HG02884 (cell line): ENCODE results near the gene PLCB4.
"Not testable (repeated sequence)": the region's sequence is repeated elsewhere in the genome, so short reads cannot be mapped to it uniquely, and the experiment has no call there.

ENCODE experiments used
- ATAC-seq: cut with Tn5 transposase; IDR thresholded peaks from one replicate; pipeline ENCODE4 v1.9.1; 2021; ENCODE audit warnings: mild to moderate bottlenecking, moderate library complexity; ENCODE audit not compliant: unreplicated experiment

The PLCB4 gene

DNA sequence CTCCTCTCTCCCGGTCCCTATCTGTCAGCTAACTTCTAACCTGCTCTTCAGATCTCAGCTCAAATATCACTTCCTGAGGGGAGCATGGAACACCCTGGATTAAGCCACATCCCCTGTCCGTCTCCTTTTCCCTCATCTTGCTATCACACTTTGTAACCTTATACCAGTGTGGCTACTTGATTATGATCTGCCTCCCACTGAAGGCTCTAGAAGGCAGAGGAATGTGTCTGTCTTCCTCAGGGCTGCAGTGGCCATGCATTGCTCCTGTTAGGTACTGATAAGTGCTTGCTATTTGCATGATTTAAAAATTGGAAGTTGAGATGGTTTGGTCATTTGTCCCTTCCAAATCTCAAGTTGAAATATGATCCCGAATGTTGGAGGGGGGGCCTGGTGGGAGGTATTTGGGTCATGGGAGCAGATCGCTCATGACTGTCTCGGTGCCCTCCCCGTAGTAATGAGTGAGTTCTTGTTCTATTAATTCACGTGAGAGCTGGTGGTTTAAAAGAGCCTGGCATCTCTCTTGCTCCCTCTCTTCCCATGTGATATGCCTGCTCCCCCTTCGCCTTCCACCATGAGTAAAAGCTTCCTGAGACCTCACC is 71.4 kb downstream of the PLCB4 start:
- no peak for ATAC-seq

DNA sequence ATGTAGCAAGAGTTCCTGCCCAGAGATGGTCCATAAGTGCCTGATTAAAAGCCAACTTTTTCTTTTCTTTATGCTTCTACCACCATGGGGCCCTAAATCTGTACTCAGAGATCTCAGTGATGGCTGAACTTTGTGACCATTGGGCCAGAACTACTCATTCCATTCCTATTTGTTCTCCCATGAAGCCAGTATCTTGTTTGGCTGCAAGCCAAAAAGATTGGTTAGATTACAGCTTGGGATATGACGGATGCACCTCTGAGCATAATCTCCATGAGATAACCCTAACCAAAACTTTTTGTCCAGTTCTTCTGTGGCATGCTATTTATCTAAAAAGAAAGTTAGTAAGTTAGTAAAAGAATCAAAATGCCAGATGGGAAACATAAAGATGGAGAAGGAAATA is 72.2 kb downstream of the PLCB4 start:
- ATAC-seq, result no peak

DNA sequence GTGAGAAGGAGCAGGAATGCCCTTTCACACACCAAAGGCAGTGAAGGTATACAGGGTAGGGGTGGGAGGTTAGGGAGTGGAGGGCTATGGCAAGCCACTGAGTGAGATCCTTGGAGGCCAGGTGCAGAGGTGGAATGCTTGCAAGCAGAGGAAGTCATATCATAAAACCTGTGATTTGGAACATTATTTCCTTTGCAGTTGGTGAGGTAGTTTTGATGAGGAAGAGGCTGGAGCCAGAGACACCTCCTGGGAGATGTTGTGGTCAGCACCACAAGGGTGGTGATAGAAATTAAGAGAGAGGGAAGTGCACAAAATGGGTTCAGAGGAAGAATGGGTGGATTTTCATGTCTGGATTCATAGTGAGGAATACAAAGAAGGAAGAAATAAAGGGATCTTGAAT is 73.0 kb downstream of the PLCB4 start:
- ATAC-seq, result no peak

DNA sequence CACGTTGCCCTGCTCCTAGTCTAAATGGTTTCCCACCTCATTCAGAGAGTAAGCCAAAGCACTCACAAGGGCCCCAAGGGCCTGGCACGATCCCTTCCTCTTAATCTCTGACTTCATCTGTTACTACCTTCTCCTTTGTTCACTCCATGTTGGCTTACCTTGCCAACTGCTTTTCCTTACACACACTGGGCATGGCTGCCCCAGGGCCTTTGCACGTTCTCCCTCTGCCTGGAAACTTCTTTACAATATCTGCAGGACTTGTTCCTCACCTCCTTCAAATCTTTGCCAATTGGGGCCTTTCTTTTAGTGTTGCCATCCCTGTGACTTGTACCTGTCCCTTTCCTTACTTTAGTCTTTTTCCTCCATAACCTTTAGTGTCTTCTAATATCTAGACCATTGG is 73.9 kb downstream of the PLCB4 start:
- ATAC-seq, result no peak

DNA sequence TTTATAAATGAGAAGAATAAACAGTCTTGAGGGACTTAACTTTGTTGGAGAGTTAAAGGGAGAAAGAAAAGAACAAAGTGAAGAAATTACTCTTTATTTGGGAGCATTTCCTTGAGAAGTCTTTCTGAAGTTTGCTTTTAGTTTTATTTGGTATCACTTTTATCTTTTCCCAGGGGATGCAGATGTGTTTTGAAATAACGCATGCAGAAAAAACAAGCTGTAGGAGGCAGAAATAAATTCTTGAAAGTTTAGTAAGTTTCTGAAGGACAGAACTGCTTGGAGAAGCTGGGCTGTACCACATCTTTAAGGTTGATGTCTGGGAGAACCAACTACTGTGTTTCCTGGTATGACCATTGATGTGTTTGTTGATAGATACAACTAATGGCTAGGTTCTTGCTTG is 75.0 kb downstream of the PLCB4 start:
- no peak for ATAC-seq

DNA sequence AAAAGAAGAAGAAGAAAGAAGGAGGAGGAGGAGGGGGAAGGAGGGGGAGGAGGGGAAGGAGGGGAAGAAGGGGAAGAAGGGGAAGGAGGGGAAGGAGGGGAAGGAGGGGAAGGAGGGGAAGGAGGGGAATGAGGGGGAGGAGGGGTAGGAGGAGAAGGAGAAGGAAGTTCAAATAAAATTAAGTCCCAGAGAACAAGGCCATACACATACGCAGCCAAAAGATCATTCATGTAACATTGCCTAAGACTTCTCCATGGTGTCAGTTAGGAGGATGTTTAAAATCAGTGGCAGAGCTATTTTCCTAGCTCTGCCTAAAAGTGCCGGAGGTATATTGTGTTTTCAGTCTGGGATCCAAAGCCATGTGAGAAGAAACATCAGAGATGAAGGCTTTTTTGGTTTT is 75.8 kb downstream of the PLCB4 start:
- no peak for ATAC-seq

DNA sequence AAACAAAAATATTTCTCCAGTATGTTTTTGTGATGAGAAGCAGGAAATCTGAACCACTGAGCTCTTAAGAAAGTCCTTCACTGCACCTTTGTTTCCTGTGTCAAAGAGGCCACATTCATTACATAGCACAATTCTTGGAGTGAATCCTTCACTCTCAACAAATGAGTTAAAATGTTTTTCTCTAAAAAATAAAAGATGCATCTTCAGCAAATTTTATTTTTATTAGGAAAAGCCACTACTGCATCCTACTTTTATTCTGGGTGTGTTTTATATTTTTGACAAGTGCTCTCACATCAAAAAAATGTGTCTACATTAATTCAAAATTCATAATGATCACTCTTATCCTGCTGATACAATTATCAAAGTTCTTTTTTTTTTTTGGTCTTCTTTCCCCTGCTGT is 76.3 kb downstream of the PLCB4 start:
- ATAC-seq, result no peak

DNA sequence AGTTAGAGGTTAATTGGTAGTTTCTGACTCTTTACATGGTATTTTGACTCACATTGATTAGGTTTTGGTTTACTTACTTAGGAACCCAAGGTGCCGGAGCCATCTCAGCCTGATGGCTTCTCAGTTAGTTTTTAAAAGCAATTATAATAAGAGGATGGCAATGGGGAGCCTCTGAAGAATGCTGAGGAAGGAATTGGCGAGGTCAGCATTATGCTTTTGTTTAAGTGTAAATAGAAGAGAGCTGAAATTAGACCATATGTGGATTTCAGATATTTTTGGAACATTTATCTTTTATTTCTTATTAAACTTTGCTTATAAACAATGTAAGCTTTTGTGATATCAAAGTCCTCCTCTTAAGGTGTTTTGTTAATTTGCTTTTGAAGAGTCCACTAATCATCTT is 77.8 kb downstream of the PLCB4 start:
- ATAC-seq, result no peak

DNA sequence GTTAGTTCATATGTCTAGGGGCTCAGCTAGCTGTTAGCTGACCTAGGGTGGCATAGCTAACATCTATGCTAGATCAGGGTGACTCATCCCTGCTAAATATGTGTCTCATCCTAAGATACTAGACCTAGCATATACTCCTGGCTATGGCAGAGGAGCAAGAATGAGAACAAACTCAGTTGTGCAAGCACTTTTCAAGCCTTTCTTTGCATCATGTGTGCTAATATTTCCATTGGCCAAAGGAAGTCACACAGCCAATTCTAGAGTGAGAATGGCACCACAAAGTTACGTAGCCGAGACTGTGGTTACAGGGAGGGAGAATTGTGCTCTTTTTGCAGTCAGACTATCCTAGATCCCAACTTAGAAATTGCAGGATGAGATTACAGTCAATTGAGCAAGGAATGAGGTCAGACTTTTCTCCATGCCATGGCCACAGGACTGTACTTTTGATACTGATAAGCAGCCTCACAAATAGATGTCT is 78.7 kb downstream of the PLCB4 start:
- ATAC-seq, result no peak

DNA sequence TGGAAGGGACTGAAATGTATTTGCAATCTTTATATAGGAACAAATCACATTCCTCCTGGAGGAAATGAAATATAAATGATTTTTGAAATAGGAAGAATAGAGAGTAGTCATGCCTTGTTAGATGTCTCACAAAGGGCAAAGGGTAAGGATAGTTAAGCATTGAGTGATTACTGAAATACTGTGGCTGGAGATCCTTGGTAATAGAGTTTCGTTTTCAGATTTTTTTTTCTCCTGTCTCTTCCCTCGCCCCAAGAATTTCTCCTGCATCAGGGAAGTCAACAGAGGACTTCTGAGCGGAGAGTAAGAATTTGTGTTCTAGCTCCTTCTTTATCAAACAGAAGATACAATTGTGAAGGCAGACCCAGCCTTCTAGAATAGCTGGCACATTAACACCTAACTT is 79.4 kb downstream of the PLCB4 start:
- no peak for ATAC-seq

DNA sequence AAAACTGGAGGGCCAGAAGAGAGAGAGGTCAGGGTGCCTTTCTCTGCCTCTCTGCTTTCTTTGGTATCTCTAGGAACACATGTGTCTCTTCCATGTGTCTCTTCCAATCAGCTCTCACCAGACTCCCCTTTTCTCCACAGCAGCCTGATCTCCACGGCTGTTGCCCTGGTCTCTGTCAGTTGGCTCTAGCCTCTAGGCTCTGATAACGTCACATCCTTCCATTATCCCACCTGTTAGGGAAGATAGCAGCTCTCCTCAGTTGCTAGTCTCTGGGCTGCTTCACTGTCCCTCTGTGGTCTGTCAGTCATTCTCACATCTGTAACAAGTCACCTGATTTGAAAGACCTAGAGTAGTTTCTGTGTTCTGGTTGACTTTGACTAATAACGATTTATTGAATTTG is 80.2 kb downstream of the PLCB4 start:
- no peak for ATAC-seq

DNA sequence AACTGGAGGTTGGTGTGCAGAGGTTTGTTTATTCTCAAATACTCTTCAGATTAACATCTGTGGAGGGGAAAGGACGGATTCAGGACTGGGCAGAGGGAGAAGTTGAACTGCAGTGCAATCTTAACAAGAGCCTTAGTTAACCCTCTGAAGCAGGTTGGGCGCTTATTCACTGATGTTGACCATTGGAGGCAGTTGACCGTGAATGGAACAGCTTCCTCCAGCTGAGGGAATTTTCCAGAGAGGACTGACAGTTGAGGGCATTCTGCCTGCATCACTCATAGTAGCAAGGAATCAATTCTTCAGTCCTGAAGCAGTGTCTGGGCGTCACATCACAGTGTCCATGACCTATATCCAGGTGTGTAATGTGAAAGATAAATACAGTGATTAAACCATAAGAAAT is 80.9 kb downstream of the PLCB4 start:
- no peak for ATAC-seq

DNA sequence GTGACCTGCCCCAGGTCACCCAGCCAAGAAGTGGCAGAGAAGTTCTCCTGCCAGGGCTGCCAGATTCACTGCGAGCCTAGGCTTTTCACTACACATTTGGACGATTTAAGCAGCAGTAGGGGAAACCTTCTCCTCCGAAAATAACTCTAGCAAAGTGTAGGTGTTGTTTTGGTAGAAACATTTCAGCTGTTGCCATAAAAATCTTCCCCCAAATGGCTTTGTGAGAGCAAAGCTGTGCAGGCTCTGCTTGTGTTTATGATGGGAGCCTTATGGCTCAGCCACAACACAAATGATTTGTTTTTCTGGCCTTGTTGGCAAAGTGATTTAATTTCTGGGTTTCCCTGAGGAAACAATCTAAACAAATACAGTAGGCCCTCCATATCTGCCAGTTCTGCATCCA is 81.8 kb downstream of the PLCB4 start:
- no peak for ATAC-seq

DNA sequence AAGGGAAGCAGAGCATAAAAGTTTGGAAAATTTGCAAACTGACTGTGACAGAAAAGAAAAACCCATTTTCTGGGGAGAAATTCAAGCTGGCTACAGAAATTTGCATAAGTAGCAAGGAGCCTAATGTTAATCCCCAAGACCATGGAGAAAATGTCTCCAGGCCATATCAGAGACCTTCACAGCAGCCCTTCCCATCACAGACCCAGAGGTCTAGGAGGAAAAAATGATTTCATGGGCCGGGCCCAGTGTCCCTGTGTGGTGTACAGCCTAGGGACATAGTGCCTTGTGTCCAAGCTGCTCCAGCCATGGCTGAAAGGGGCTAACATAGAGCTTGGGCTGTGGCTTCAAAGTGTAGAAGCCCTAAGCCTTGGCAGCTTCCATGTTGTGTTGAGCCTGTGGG is 83.3 kb downstream of the PLCB4 start:
- not testable (repeated sequence) for ATAC-seq

DNA sequence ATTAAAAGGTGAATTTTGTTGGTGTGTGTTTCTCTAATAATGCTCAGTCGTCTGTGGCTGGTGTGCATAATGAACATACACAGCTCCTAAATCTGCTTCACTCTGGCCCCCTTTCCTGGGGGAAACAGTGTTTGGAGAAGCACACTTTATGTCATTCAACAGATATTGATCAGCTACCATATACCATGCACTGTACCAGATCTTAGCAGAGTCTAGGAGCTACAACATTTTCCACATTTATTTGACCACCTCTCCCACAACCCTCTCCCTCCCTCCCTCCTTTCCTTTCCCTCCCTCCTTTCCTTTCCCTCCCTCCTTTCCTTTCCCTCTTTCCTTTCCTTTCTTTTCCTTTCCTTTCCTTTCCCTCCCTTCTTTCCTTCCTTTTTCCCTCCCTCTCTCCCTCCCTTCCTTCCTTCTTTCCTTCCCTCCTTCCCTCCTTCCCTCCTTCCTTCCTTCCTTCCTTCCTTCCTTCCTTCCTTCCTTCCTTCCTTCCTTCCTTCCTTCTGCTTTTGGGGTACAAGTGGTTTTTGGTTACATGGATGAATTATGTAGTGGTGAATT is 85.7 kb downstream of the PLCB4 start:
- no peak for ATAC-seq

DNA sequence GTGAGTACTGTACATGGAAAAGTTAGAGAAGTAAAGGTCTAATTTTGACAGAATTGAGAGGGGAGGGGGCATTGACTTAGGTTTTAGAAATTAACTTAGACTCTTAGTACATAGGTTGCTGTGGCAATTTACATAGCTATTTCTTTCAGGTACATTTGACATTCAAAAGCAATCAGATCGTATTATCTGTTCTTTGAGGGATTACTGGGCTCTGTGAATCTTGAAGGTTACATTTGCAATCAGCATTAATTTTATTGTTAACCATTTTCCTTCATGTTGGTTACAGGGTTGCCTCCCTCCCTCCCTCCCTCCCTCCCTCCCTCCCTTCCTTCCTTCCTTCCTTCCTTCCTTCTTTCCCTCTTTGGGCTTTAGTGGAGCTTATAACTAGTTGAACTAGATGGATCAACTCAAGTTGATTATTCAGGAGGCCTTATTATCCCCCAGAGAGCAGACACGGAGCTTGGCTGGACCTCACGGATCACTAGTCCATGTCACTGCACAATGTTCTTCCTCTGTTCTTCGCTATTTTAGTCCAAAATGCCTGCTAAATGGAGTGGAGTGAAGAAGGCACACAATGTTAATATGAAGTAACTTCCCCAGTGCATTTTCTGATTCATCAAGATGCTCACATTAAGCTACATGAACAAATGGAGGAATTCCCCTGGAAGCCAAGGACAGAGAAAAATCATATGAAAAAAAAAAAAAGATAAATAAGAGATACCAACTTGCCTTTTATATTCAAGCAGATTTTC is 87.8 kb downstream of the PLCB4 start:
- no peak for ATAC-seq

DNA sequence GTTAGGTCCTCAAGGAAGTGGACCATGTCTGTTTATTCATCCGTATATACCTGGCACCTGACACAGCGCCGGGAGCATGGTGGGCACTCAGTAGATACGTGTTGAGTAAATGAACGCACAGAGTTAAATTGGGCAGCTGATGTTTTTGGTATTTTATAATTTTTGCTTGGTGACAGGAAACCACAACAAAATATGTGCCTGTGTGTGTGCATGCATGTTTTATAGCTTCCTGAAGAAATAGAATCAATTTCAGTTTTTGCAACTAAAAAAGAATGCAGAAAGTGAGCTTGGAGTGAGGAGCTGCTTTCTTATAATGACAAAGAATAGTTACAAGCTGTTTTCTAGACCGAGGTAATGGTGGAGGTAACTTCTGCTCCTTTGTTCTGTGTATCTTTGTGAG is 91.4 kb downstream of the PLCB4 start:
- no peak for ATAC-seq

DNA sequence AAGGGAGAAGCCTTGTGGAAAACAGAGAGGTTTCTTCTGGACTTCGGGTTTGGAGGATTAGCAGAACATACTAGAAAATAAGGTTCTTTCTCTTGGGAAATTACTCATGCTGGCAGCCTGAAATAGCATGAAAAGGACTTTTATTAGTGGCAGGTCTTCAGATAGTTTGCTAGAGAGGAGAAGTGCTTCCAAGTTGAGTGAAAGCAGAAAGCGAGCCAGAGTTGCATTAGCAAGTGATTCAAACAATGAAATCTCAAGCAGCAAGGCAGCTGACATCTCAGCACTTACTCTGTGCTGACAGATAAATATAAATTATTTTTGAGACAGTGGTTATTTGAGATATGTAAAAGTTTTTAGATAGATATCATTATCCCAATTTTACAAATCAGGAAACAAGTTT is 91.9 kb downstream of the PLCB4 start:
- ATAC-seq, result no peak

DNA sequence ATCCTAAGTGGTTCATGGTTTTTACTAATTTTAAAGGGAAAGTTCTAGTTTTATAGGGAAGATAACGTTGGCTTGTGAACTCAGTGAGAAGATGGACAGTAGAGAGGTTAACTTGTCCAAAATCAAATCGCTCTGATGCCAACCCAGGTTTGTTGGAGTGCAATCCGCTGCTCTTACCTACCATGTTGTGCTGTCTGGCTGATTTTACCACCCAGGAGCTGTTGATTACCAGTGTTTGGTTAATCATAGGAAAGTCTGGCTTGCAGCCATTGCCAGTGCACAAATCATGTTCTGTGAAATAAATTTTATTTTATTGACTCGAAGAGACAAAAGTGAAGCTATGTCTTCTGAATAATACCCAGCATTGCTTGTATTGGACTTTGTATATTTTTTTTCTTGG is 92.4 kb downstream of the PLCB4 start:
- ATAC-seq, result no peak

DNA sequence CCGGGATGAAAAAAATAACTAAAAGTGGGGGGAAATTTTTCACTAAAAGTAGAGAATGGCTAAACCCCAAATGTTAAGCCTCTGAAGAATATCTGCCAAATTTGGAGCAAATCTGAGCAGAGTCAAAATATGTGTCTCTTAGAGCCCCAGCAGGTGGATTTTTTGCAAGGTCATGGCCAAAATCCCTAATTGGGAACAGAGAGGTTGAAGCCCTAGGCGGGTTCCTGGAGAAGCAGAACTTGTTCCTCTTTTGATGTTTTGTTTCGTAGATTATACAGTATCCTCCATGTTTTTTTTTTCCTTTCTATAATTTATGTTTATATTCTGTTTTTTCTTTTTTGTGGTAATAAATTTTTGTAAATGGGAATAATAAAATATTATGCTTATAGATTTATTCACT is 94.4 kb downstream of the PLCB4 start:
- ATAC-seq, result no peak

DNA sequence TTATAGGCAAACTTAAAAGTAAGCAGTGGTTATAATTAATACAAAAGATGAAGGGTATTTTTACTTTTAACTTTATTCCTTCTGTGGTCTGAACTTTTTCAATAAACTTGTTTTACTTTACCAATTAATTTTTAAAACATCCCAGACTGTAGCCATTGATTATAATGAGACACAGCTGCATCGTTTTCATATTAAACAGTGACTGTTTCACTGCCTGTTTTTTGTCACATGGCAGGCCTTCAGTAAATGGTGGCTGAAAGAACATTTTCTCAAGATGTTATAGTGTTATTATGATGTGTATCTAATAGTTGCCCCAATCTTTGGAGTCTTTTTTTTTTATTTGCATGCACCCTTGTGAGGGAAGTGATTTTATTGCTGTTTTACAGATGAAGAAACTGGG is 95.1 kb downstream of the PLCB4 start:
- ATAC-seq, result no peak

DNA sequence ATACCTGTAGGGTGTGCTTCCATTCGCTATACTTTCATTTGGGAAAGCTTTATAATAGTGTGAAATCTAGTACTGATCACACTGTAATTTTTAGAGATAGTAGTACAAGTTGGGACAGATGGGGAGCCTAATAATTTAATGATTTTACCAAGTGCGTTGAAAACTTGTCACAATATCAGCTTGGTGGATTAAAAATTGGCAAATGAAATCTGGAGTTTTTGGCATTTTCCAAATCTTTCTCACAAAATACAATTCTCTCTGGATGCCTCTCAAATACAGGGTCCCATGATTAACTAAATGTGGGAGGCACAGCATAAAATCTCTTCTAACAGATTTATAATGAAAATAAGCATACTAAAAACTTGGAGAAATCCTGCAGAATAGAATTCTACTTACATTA is 96.4 kb downstream of the PLCB4 start:
- ATAC-seq, result no peak
